GM18867 (cell line): ENCODE results near the gene NCOR2.
"Not testable (repeated sequence)": the region's sequence is repeated elsewhere in the genome, so short reads cannot be mapped to it uniquely, and the experiment has no call there.

Experiments
- ATAC-seq: cut with Tn5 transposase; IDR thresholded peaks from one replicate; pipeline ENCODE4 v1.9.1; 2021; ENCODE audit warnings: mild to moderate bottlenecking, moderate library complexity; ENCODE audit not compliant: unreplicated experiment

The NCOR2 gene

GRCh38 chr12:124601706-124602105 lies 34.3 kb upstream of the NCOR2 start:
- ATAC-seq: no peak

GRCh38 chr12:124599074-124599999 lies 31.9 kb upstream of the NCOR2 start:
- no peak for ATAC-seq

GRCh38 chr12:124597041-124597440 lies 29.6 kb upstream of the NCOR2 start:
- ATAC-seq: no peak

- ATAC-seq: no peak
Observed at GRCh38 chr12:124595444-124595843, 28.0 kb upstream of the NCOR2 start.

- ATAC-seq: no peak
Observed at GRCh38 chr12:124594851-124595250, 27.4 kb upstream of the NCOR2 start.

- no peak for ATAC-seq
Observed at GRCh38 chr12:124593851-124594401, 26.5 kb upstream of the NCOR2 start.

- no peak for ATAC-seq
Observed at GRCh38 chr12:124593176-124593575, 25.8 kb upstream of the NCOR2 start.

GRCh38 chr12:124592481-124593160 lies 25.2 kb upstream of the NCOR2 start:
- ATAC-seq: no peak

- no peak for ATAC-seq
Observed at GRCh38 chr12:124592050-124592449, 24.6 kb upstream of the NCOR2 start.

GRCh38 chr12:124590447-124590846 lies 23.0 kb upstream of the NCOR2 start:
- no peak for ATAC-seq

GRCh38 chr12:124588751-124589267 lies 21.4 kb upstream of the NCOR2 start:
- ATAC-seq: no peak

- ATAC-seq: no peak
Observed at GRCh38 chr12:124588018-124588634, 20.7 kb upstream of the NCOR2 start.

GRCh38 chr12:124586756-124587155 lies 19.3 kb upstream of the NCOR2 start:
- ATAC-seq: no peak

- not testable (repeated sequence) for ATAC-seq
Observed at GRCh38 chr12:124584494-124584893, 17.1 kb upstream of the NCOR2 start.

GRCh38 chr12:124583854-124584253 lies 16.4 kb upstream of the NCOR2 start:
- ATAC-seq: no peak

GRCh38 chr12:124582108-124582424 lies 14.7 kb upstream of the NCOR2 start:
- no peak for ATAC-seq

- ATAC-seq: no peak
Observed at GRCh38 chr12:124581307-124582107, 14.1 kb upstream of the NCOR2 start.

- no peak for ATAC-seq
Observed at GRCh38 chr12:124579921-124580517, 12.6 kb upstream of the NCOR2 start.

- ATAC-seq: no peak
Observed at GRCh38 chr12:124578854-124579253, 11.4 kb upstream of the NCOR2 start.

- no peak for ATAC-seq
Observed at GRCh38 chr12:124578445-124578844, 11.0 kb upstream of the NCOR2 start.
